Astrocyte of the hippocampus (primary cell): Measurements from ENCODE around the gene PCBP3.

Experiments used
- DNase-seq: peaks from one replicate; pipeline ENCODE4 v3.0.0; 2011; ENCODE audit warnings: low read depth, low spot score

The PCBP3 gene

GRCh38 chr21:45861156-45861870 is 217.8 kb downstream of the PCBP3 start:
- no peak for DNase-seq

- DNase-seq, result no peak
These were observed 219.2 kb downstream of the PCBP3 start for GRCh38 chr21:45862543-45863207.

GRCh38 chr21:45863267-45863666 is 219.7 kb downstream of the PCBP3 start:
- no peak for DNase-seq

GRCh38 chr21:45863751-45864150 is 220.2 kb downstream of the PCBP3 start:
- no peak for DNase-seq

- DNase-seq, result no peak
These were observed 220.9 kb downstream of the PCBP3 start for GRCh38 chr21:45864436-45864835.

GRCh38 chr21:45865106-45865835 is 221.7 kb downstream of the PCBP3 start:
- peak; percentile 92 for DNase-seq

- no peak for DNase-seq
These were observed 223.0 kb downstream of the PCBP3 start for GRCh38 chr21:45866551-45866950.

- DNase-seq, result no peak
These were observed 223.6 kb downstream of the PCBP3 start for GRCh38 chr21:45867041-45867666.

GRCh38 chr21:45867671-45868081 is 224.2 kb downstream of the PCBP3 start:
- no peak for DNase-seq

- DNase-seq, result no peak
These were observed 224.6 kb downstream of the PCBP3 start for GRCh38 chr21:45868086-45868485.

GRCh38 chr21:45868488-45868887 is 225.0 kb downstream of the PCBP3 start:
- no peak for DNase-seq

- DNase-seq, result peak; percentile 69
These were observed 225.8 kb downstream of the PCBP3 start for GRCh38 chr21:45869121-45870007.

- no peak for DNase-seq
These were observed 226.9 kb downstream of the PCBP3 start for GRCh38 chr21:45870421-45870820.

GRCh38 chr21:45870851-45871615 is 227.5 kb downstream of the PCBP3 start:
- DNase-seq, result no peak

- no peak for DNase-seq
These were observed 228.2 kb downstream of the PCBP3 start for GRCh38 chr21:45871616-45872236.

GRCh38 chr21:45872471-45872870 is 228.9 kb downstream of the PCBP3 start:
- DNase-seq, result no peak

- DNase-seq, result no peak
These were observed 229.4 kb downstream of the PCBP3 start for GRCh38 chr21:45872902-45873301.

- no peak for DNase-seq
These were observed 229.9 kb downstream of the PCBP3 start for GRCh38 chr21:45873418-45873817.

- DNase-seq, result no peak
These were observed 230.3 kb downstream of the PCBP3 start for GRCh38 chr21:45873866-45874265.
